HS-27A (cell line): ENCODE measurements around the gene WDR38.

Experiments
- DNase-seq: peaks from one replicate; pipeline ENCODE4 v3.0.0-alpha.2; 2012; ENCODE audit warnings: low read depth, missing footprints

WDR38 gene

GRCh38 chr9:124881138-124881743, 28.0 kb downstream of the WDR38 start:
- DNase-seq: no peak

- no peak for DNase-seq
Measured at GRCh38 chr9:124882231-124882630, 29.0 kb downstream of the WDR38 start.

- DNase-seq: no peak
Measured at GRCh38 chr9:124884376-124884775, 31.1 kb downstream of the WDR38 start.

GRCh38 chr9:124885551-124885950, 32.3 kb downstream of the WDR38 start:
- DNase-seq: no peak

- DNase-seq: no peak
Measured at GRCh38 chr9:124886461-124886860, 33.2 kb downstream of the WDR38 start.

- DNase-seq: no peak
Measured at GRCh38 chr9:124886866-124887492, 33.7 kb downstream of the WDR38 start.

- no peak for DNase-seq
Measured at GRCh38 chr9:124887832-124888231, 34.6 kb downstream of the WDR38 start.

GRCh38 chr9:124889006-124889405, 35.7 kb downstream of the WDR38 start:
- no peak for DNase-seq

- DNase-seq: no peak
Measured at GRCh38 chr9:124890179-124890578, 36.9 kb downstream of the WDR38 start.

- DNase-seq: no peak
Measured at GRCh38 chr9:124894035-124894740, 40.9 kb downstream of the WDR38 start.

GRCh38 chr9:124894741-124895170, 41.5 kb downstream of the WDR38 start:
- no peak for DNase-seq

GRCh38 chr9:124897570-124898460, 44.6 kb downstream of the WDR38 start:
- no peak for DNase-seq

GRCh38 chr9:124899845-124900244, 46.6 kb downstream of the WDR38 start:
- no peak for DNase-seq

- no peak for DNase-seq
Measured at GRCh38 chr9:124906966-124907365, 53.7 kb downstream of the WDR38 start.
